ENCODE measurements around the gene PABPC5. TPM values are rescaled to one million over a fixed set of nuclear protein-coding genes. Genes with fewer than 3 reads are reported as not detected.

PABPC5 gene
- 0.58 and 0.78 TPM in 2 replicates for total RNA-seq

- no peak for DNase-seq (ENCODE audit: extremely low read depth, low read depth, low spot score)
Observed at GRCh38 chrX:91434351-91435168, at the start of gene PABPC5. TSS of gene PABPC5 (plus strand) at chrX:91434839. CDS start at chrX:91435578, 739 bp downstream.

DNA sequence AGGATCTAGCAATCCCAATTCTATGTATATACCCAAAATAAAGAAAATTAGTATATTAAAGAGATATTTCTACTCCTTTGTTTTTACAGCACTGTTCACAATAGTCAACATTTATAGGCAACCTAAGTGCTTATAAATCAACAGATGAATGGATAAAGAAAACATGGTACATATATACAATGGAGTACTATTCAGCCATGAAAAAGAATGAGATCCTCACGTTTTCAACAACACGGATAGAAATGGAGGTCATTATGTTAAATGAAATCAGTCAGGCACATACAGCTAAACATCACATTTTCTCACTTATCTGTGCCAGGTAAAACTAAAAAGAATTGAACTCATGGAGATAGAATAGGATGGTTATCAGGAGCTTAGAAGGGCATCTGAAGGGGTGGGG lies 45.6 kb upstream of the PABPC5 start:
- DNase-seq (ENCODE audit: extremely low read depth, low read depth, low spot score), result no peak

GRCh38 chrX:91414713-91415112 lies 19.9 kb upstream of the PABPC5 start:
- no peak for DNase-seq (ENCODE audit: extremely low read depth, low read depth, low spot score)

GRCh38 chrX:91435395-91435794 lies 756 bp downstream of the PABPC5 start:
- DNase-seq (ENCODE audit: extremely low read depth, low read depth, low spot score), result no peak

Measured in glomerular endothelial cell (primary cell).